Stimulated activated CD4-positive, alpha-beta T cell treated with anti-CD3 and anti-CD28 coated beads, TNF-alpha, amount 100 ng/mL, for 1 hour (primary cell): ENCODE results near the gene POLE3.
"Not testable (repeated sequence)": the region's sequence is repeated elsewhere in the genome, so short reads cannot be mapped to it uniquely, and the experiment has no call there.

Source experiments
- DNase-seq, 3 donors: peaks; one replicate each; pipeline ENCODE4 v3.0.0-alpha.2; 2020; ENCODE audit warnings: low read depth in 3 of 3, low spot score in 1 of 3

Gene POLE3

GRCh38 chr9:113379094-113379828 lies 31.2 kb downstream of the POLE3 start:
- DNase-seq: not testable (repeated sequence)

- DNase-seq: peak; percentile 25 to 75 (median 66)
Measured at GRCh38 chr9:113376634-113377567, 33.6 kb downstream of the POLE3 start, which contains the start of gene HDHD3. TSS of gene HDHD3 (minus strand) at chr9:113376986. CDS start at chr9:113374354, 2,632 bp downstream.

- no peak for DNase-seq
Measured at GRCh38 chr9:113375057-113376023, 35.1 kb downstream of the POLE3 start.

- no peak for DNase-seq
Measured at GRCh38 chr9:113373676-113374392, 36.6 kb downstream of the POLE3 start.

- no peak for DNase-seq
Measured at GRCh38 chr9:113373256-113373655, 37.2 kb downstream of the POLE3 start.

GRCh38 chr9:113372059-113372458 lies 38.4 kb downstream of the POLE3 start:
- no peak for DNase-seq

- no peak for DNase-seq
Measured at GRCh38 chr9:113370806-113371325, 39.6 kb downstream of the POLE3 start.

- DNase-seq: no peak
Measured at GRCh38 chr9:113369855-113370140, 40.7 kb downstream of the POLE3 start.

- DNase-seq: no peak
Measured at GRCh38 chr9:113368982-113369854, 41.3 kb downstream of the POLE3 start.

GRCh38 chr9:113368348-113368981 lies 42.0 kb downstream of the POLE3 start:
- no peak for DNase-seq

- DNase-seq: not testable (repeated sequence)
Measured at GRCh38 chr9:113365652-113366051, 44.8 kb downstream of the POLE3 start.

GRCh38 chr9:113364951-113365350 lies 45.5 kb downstream of the POLE3 start:
- no peak for DNase-seq

- DNase-seq: no peak
Measured at GRCh38 chr9:113363336-113363735, 47.1 kb downstream of the POLE3 start.

- DNase-seq: no peak
Measured at GRCh38 chr9:113361304-113362018, 49.0 kb downstream of the POLE3 start.

- DNase-seq: no peak
Measured at GRCh38 chr9:113360242-113360842, 50.1 kb downstream of the POLE3 start.

- DNase-seq: no peak
Measured at GRCh38 chr9:113359385-113359784, 51.1 kb downstream of the POLE3 start.
